Measurements from ENCODE around the gene SLC5A1. TPM values are rescaled to one million over a fixed set of nuclear protein-coding genes. Genes with fewer than 3 reads are reported as not detected.
A peak's percentile ranks its signal among the peaks of the same experiment; 100 is the strongest.

Gene SLC5A1
- polyA plus RNA-seq, 3 donors: not detected

DNA sequence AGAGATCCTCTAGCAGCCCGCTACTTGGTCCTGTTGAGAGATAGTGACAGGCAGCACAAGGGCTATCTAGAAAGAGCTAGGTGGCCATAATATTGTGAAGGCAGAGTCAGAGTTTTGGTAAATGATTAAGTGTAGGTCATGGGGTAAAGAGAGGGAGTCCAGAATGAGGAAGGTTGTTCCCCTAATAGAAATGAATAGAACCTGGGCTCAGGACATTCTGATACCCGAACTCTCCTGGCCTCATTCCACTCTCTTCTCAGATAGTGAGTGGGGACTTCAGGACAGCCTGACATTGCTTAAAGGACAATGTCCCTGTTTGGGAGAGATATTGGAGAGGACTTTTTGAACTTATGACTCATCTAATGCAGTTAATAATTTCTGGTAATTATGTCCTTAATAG is 20.6 kb downstream of the SLC5A1 start:
- peaks cover 8 to 28% (median 25%) of the 10 kb centered on the region in 3 donors for H3K27me3 Mint-ChIP-seq (ENCODE audit: low read depth in 3 of 3)
- H3K36me3 ChIP-seq (replicated peaks in 1 of 2; ENCODE audit: control insufficient read depth in 1 of 2, insufficient read depth in 2 of 2, low read length in 2 of 2): no peaks in the 10 kb centered on the region
- no peaks in the 10 kb centered on the region for H3K9me3 ChIP-seq (replicated peaks in 1 of 2; ENCODE audit: control insufficient read depth in 1 of 2, insufficient read depth in 1 of 2, low read length in 2 of 2)
- no peak overlapping the region for H3K4me3 Mint-ChIP-seq
- H3K4me3 ChIP-seq (replicated peaks in 1 of 3; ENCODE audit: low read depth in 2 of 3, low read length in 3 of 3): no peak overlapping the region
- no peak overlapping the region for H2AFZ ChIP-seq (ENCODE audit: insufficient read depth, low read depth, low read length, poor library complexity, severe bottlenecking)
- H3K27me3 ChIP-seq (ENCODE audit: control insufficient read depth in 2 of 2, insufficient read depth in 2 of 2, low read length in 2 of 2): peaks cover 2 to 7% of the 10 kb centered on the region in 2 donors
- H4K20me1 ChIP-seq (ENCODE audit: insufficient read depth, low read length): no peaks in the 10 kb centered on the region
- H3K27ac Mint-ChIP-seq: no peak overlapping the region
- no peaks in the 10 kb centered on the region for H3K36me3 Mint-ChIP-seq
- H3K9me3 Mint-ChIP-seq: peaks cover 0 to 4% (median 0%) of the 10 kb centered on the region in 7 donors
- DNase-seq: no peak
- no peak overlapping the region for H3K4me2 ChIP-seq (replicated peaks; ENCODE audit: extremely low read depth, low read length, poor library complexity, severe bottlenecking)
- intact Hi-C loops (cut with micrococcal nuclease): no loop called here
- TF ChIP-seq, protein P1, sequence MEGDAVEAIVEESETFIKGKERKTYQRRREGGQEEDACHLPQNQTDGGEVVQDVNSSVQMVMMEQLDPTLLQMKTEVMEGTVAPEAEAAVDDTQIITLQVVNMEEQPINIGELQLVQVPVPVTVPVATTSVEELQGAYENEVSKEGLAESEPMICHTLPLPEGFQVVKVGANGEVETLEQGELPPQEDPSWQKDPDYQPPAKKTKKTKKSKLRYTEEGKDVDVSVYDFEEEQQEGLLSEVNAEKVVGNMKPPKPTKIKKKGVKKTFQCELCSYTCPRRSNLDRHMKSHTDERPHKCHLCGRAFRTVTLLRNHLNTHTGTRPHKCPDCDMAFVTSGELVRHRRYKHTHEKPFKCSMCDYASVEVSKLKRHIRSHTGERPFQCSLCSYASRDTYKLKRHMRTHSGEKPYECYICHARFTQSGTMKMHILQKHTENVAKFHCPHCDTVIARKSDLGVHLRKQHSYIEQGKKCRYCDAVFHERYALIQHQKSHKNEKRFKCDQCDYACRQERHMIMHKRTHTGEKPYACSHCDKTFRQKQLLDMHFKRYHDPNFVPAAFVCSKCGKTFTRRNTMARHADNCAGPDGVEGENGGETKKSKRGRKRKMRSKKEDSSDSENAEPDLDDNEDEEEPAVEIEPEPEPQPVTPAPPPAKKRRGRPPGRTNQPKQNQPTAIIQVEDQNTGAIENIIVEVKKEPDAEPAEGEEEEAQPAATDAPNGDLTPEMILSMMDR (IDR thresholded peaks at IDR 0.05): no peak
- H3K9ac ChIP-seq (ENCODE audit: insufficient read depth, low read length, poor library complexity, severe bottlenecking): no peak overlapping the region
- 90% methylated on average over 1 of the region's 2 CpGs for WGBS (ENCODE audit: insufficient coverage)
- H3K4me1 Mint-ChIP-seq: no peaks in the 10 kb centered on the region
- no peaks in the 10 kb centered on the region for H3K79me2 ChIP-seq (ENCODE audit: insufficient read depth, low read length)
- no peak overlapping the region for H3K27ac ChIP-seq (ENCODE audit: low read depth in 1 of 2, low read length in 2 of 2)
- no peaks in the 10 kb centered on the region for H3K4me1 ChIP-seq (ENCODE audit: control insufficient read depth in 1 of 2, insufficient read depth in 2 of 2, low read length in 2 of 2)

DNA sequence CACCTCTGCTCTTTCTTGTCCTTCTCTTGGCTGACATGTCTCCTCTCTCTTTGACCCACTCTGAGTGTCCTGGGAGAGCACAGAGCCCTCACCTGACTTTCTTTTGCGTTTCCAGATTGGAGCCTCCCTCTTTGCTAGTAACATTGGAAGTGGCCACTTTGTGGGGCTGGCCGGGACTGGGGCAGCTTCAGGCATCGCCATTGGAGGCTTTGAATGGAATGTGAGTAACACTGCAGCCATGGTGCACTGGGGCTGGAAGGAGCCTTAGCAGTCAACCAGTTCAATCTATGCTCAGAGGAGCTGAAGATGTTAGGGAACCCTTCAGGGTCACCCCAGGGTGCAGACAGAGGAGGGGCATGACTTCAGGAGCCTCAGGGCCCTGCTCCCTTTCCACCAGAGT is 23.8 kb downstream of the SLC5A1 start:
- Histone ChIP-seq H3K27me3 (ENCODE audit: control insufficient read depth in 2 of 2, insufficient read depth in 2 of 2, low read length in 2 of 2) (peaks cover 0 to 7% of the 10 kb centered on the region in 2 donors), H3K79me2 (ENCODE audit: insufficient read depth, low read length) (no peaks in the 10 kb centered on the region), H3K36me3 (replicated peaks in 1 of 2; ENCODE audit: control insufficient read depth in 1 of 2, insufficient read depth in 2 of 2, low read length in 2 of 2) (no peaks in the 10 kb centered on the region), H2AFZ (ENCODE audit: insufficient read depth, low read depth, low read length, poor library complexity, severe bottlenecking) (no peak overlapping the region), H3K4me3 (replicated peaks in 1 of 3; ENCODE audit: low read depth in 2 of 3, low read length in 3 of 3) (no peak overlapping the region), H3K4me1 (ENCODE audit: control insufficient read depth in 1 of 2, insufficient read depth in 2 of 2, low read length in 2 of 2) (no peaks in the 10 kb centered on the region), H3K9me3 (replicated peaks in 1 of 2; ENCODE audit: control insufficient read depth in 1 of 2, insufficient read depth in 1 of 2, low read length in 2 of 2) (no peaks in the 10 kb centered on the region), H3K9ac (ENCODE audit: insufficient read depth, low read length, poor library complexity, severe bottlenecking) (no peak overlapping the region), H3K4me2 (replicated peaks; ENCODE audit: extremely low read depth, low read length, poor library complexity, severe bottlenecking) (no peak overlapping the region), H4K20me1 (ENCODE audit: insufficient read depth, low read length) (no peaks in the 10 kb centered on the region), H3K27ac (ENCODE audit: low read depth in 1 of 2, low read length in 2 of 2) (no peak overlapping the region)
- no peak for DNase-seq
- no peaks in the 10 kb centered on the region for H3K4me1 Mint-ChIP-seq
- intact Hi-C loops (cut with micrococcal nuclease): no loop called here
- peaks cover 0 to 2% (median 0%) of the 10 kb centered on the region in 7 donors for H3K9me3 Mint-ChIP-seq
- H3K4me3 Mint-ChIP-seq: peak overlapping the region in 1 of 2 donors; percentile 12
- TF ChIP-seq, protein P1 (IDR thresholded peaks at IDR 0.05): no peak
- no peaks in the 10 kb centered on the region for H3K36me3 Mint-ChIP-seq
- WGBS (ENCODE audit: insufficient coverage): 94% methylated on average over 3 of the region's 3 CpGs
- H3K27ac Mint-ChIP-seq: no peak overlapping the region
- peaks cover 8 to 24% (median 12%) of the 10 kb centered on the region in 3 donors for H3K27me3 Mint-ChIP-seq (ENCODE audit: low read depth in 3 of 3)

Data from CD14-positive monocyte (primary cell).